HTR-8/SVneo (cell line): ENCODE measurements around the gene KAZN.

ENCODE experiments used
- DNase-seq: peaks from one replicate; pipeline ENCODE4 v3.0.0; 2011; ENCODE audit warnings: low spot score, mixed read lengths; ENCODE audit not compliant: insufficient read length
- FAIRE-seq: peaks from 2 replicates; lab custom pipeline; 2011; peaks lifted over from hg19 to GRCh38; lab: Jason Lieb, UNC

KAZN gene

GRCh38 chr1:14759042-14759818, 160.7 kb downstream of the KAZN start:
- FAIRE-seq: no peak

GRCh38 chr1:14759843-14760242, 161.4 kb downstream of the KAZN start:
- DNase-seq (no peak), FAIRE-seq (no peak)

More at GRCh38 chr1:14759042-14759818, 160.7 kb downstream of the KAZN start:
- no peak for DNase-seq

- DNase-seq (no peak), FAIRE-seq (no peak)
Observed at GRCh38 chr1:14760780-14761179, 162.3 kb downstream of the KAZN start.

GRCh38 chr1:14761291-14762153, 163.0 kb downstream of the KAZN start:
- DNase-seq (no peak), FAIRE-seq (no peak)

- no peak for DNase-seq
- no peak for FAIRE-seq
Observed at GRCh38 chr1:14763977-14764376, 165.5 kb downstream of the KAZN start.

- DNase-seq: no peak
- no peak for FAIRE-seq
Observed at GRCh38 chr1:14765773-14766172, 167.3 kb downstream of the KAZN start.

GRCh38 chr1:14767075-14767474, 168.6 kb downstream of the KAZN start:
- no peak for DNase-seq
- FAIRE-seq: no peak

- DNase-seq (no peak), FAIRE-seq (no peak)
Observed at GRCh38 chr1:14768582-14769304, 170.3 kb downstream of the KAZN start.

GRCh38 chr1:14769486-14770274, 171.2 kb downstream of the KAZN start:
- DNase-seq (no peak), FAIRE-seq (no peak)

GRCh38 chr1:14773396-14774025, 175.0 kb downstream of the KAZN start:
- DNase-seq (no peak), FAIRE-seq (no peak)

GRCh38 chr1:14774225-14774624, 175.7 kb downstream of the KAZN start:
- DNase-seq (no peak), FAIRE-seq (no peak)

GRCh38 chr1:14774988-14775387, 176.5 kb downstream of the KAZN start:
- FAIRE-seq (no peak), DNase-seq (no peak)

GRCh38 chr1:14775434-14775833, 176.9 kb downstream of the KAZN start:
- DNase-seq (no peak), FAIRE-seq (no peak)

GRCh38 chr1:14777516-14778506, 179.3 kb downstream of the KAZN start:
- DNase-seq (no peak), FAIRE-seq (no peak)

- DNase-seq: no peak
- no peak for FAIRE-seq
Observed at GRCh38 chr1:14778541-14778897, 180.0 kb downstream of the KAZN start.

- no peak for FAIRE-seq
- peak; percentile 34 for DNase-seq
Observed at GRCh38 chr1:14778898-14779865, 180.7 kb downstream of the KAZN start.

GRCh38 chr1:14780271-14780670, 181.8 kb downstream of the KAZN start:
- DNase-seq (no peak), FAIRE-seq (no peak)
